CD4-positive, CD25-positive, alpha-beta regulatory T cell (primary cell): ENCODE data around the gene ALDH3A2. TPM values are rescaled to one million over a fixed set of nuclear protein-coding genes. Genes with fewer than 3 reads are reported as not detected.

Experiments
- ATAC-seq, 2 donors: fragments of 150-1000 bp; cut with Tn5 transposase; one replicate each; pipeline ENCODE4 v1.10.0; 2021; ENCODE audit warnings: low read depth in 2 of 2, moderate number of reproducible peaks in 2 of 2, moderate library complexity in 1 of 2
- DNase-seq, 3 donors: peaks; one replicate each; pipeline versions ENCODE4 v3.0.0 to v3.0.0-alpha.2; 2012 to 2022; ENCODE audit warnings: mixed read lengths in 1 of 3
- H3K27ac ChIP-seq: one replicate; pipeline ENCODE4 v1.7.0; 2013; ENCODE audit warnings: mild to moderate bottlenecking, low read length; ENCODE audit not compliant: insufficient read depth, poor library complexity, severe bottlenecking
- H3K27me3 ChIP-seq: one replicate; pipeline ENCODE4 v1.7.0; 2013; ENCODE audit warnings: low read length; ENCODE audit not compliant: control insufficient read depth, insufficient read depth
- H3K36me3 ChIP-seq: one replicate; pipeline ENCODE4 v1.7.0; 2013; ENCODE audit warnings: mild to moderate bottlenecking, low read length, moderate library complexity; ENCODE audit not compliant: control insufficient read depth, insufficient read depth
- H3K4me1 ChIP-seq: 2 replicates; pipeline ENCODE4 v1.7.0; 2013; ENCODE audit warnings: mild to moderate bottlenecking, low read length; ENCODE audit not compliant: insufficient read depth, control insufficient read depth, poor library complexity, severe bottlenecking
- H3K4me3 ChIP-seq: one replicate; pipeline ENCODE4 v1.7.0; 2013; ENCODE audit warnings: low read depth, mild to moderate bottlenecking, low read length, moderate library complexity
- H3K9me3 ChIP-seq, 2 experiments: 1 replicate in 1 of 2; 2 replicates in 1 of 2; pipeline ENCODE4 v1.7.0; 2013; ENCODE audit warnings: low read length in 2 of 2, mild to moderate bottlenecking in 1 of 2, moderate library complexity in 1 of 2; ENCODE audit not compliant: control insufficient read depth in 2 of 2
- H3K27ac Mint-ChIP-seq, 3 donors: one replicate each; pipeline ENCODE4 v1.8.0; 2020 to 2022; ENCODE audit warnings: mild to moderate bottlenecking in 3 of 3, mixed read lengths in 3 of 3, moderate library complexity in 2 of 3
- H3K27me3 Mint-ChIP-seq: one replicate; pipeline ENCODE4 v1.8.0; 2022; ENCODE audit warnings: mild to moderate bottlenecking, mixed read lengths
- H3K36me3 Mint-ChIP-seq: one replicate; pipeline ENCODE4 v1.8.0; 2020; ENCODE audit warnings: mixed read lengths
- H3K4me1 Mint-ChIP-seq, 4 donors: one replicate each; pipeline ENCODE4 v1.8.0; 2020 to 2022; ENCODE audit warnings: mixed read lengths in 4 of 4, mild to moderate bottlenecking in 1 of 4
- H3K4me3 Mint-ChIP-seq, 4 donors: one replicate each; pipeline ENCODE4 v1.8.0; 2020 to 2022; ENCODE audit warnings: mild to moderate bottlenecking in 4 of 4, mixed read lengths in 4 of 4, moderate library complexity in 3 of 4
- H3K9me3 Mint-ChIP-seq, 7 donors: one replicate each; pipeline ENCODE4 v1.8.0; 2020 to 2022; ENCODE audit warnings: mixed read lengths in 7 of 7, mild to moderate bottlenecking in 3 of 7, moderate library complexity in 2 of 7
- polyA plus RNA-seq, 4 donors: library from polyadenylated mRNA; unstranded; fragments of 300-500 nt; fragmentation: Illumina TruSeq; gene quantifications; one replicate each; pipeline ENCODE4 v1.2.3, GENCODE V29; 2021
- total RNA-seq: library from RNA; stranded (reverse); gene quantifications from one replicate; pipeline ENCODE4 v1.2.3, GENCODE V29; 2022

The ALDH3A2 gene
- total and polyA plus RNA-seq, 5 donors from 2014 or later, result 31.7 to 45.9 (median 38.8) TPM

- Histone ChIP-seq H3K27ac (no peak overlapping the region), H3K27me3 (no peaks in the 10 kb centered on the region), H3K4me3 (no peak overlapping the region), H3K36me3 (no peaks in the 10 kb centered on the region), H3K4me1 (peaks cover 12% of the 10 kb centered on the region), H3K9me3 (no peaks in the 10 kb centered on the region)
- Mint-ChIP-seq H3K9me3 (peaks cover 0 to 2% (median 0%) of the 10 kb centered on the region in 7 donors), H3K27me3 (peaks cover 4% of the 10 kb centered on the region), H3K4me1 (peaks cover 0 to 30% (median 14%) of the 10 kb centered on the region in 4 donors), H3K27ac (peak overlapping the region in 1 of 3 donors; percentile 74), H3K4me3 (no peak overlapping the region), H3K36me3 (no peaks in the 10 kb centered on the region)
- ATAC-seq (no peak), DNase-seq (no peak)
Observed at GRCh38 chr17:19719355-19720209, 71.0 kb downstream of the ALDH3A2 start.

- Histone ChIP-seq H3K4me1 (peaks cover 18% of the 10 kb centered on the region), H3K27ac (no peak overlapping the region), H3K27me3 (no peaks in the 10 kb centered on the region), H3K9me3 (no peaks in the 10 kb centered on the region), H3K4me3 (no peak overlapping the region), H3K36me3 (no peaks in the 10 kb centered on the region)
- no peak for ATAC-seq
- no peak for DNase-seq
- H3K36me3 Mint-ChIP-seq, result no peaks in the 10 kb centered on the region
- H3K4me1 Mint-ChIP-seq, result peaks cover 2 to 34% (median 16%) of the 10 kb centered on the region in 4 donors
- peaks cover 4% of the 10 kb centered on the region for H3K27me3 Mint-ChIP-seq
- H3K4me3 Mint-ChIP-seq, result no peak overlapping the region
- peaks cover 0 to 2% (median 0%) of the 10 kb centered on the region in 7 donors for H3K9me3 Mint-ChIP-seq
- peak overlapping the region in 1 of 3 donors; percentile 59 for H3K27ac Mint-ChIP-seq
Observed at GRCh38 chr17:19720210-19720475, 71.6 kb downstream of the ALDH3A2 start.

- H3K27ac Mint-ChIP-seq, result peak overlapping the region in 1 of 3 donors; percentile 67
- Histone ChIP-seq H3K4me1 (peaks cover 18% of the 10 kb centered on the region), H3K27me3 (no peaks in the 10 kb centered on the region), H3K27ac (no peak overlapping the region), H3K36me3 (no peaks in the 10 kb centered on the region), H3K9me3 (no peaks in the 10 kb centered on the region), H3K4me3 (no peak overlapping the region)
- peaks cover 9 to 38% (median 23%) of the 10 kb centered on the region in 4 donors for H3K4me1 Mint-ChIP-seq
- no peak for ATAC-seq
- peaks cover 0 to 2% (median 0%) of the 10 kb centered on the region in 7 donors for H3K9me3 Mint-ChIP-seq
- DNase-seq, result no peak
- H3K27me3 Mint-ChIP-seq, result peaks cover 4% of the 10 kb centered on the region
- peak overlapping the region in 1 of 4 donors; percentile 32 for H3K4me3 Mint-ChIP-seq
- H3K36me3 Mint-ChIP-seq, result no peaks in the 10 kb centered on the region
Observed at GRCh38 chr17:19720631-19721426, 72.3 kb downstream of the ALDH3A2 start.

GRCh38 chr17:19723964-19724363, 75.4 kb downstream of the ALDH3A2 start:
- Histone ChIP-seq H3K36me3 (no peaks in the 10 kb centered on the region), H3K27me3 (no peaks in the 10 kb centered on the region), H3K27ac (peak overlapping the region; percentile 59), H3K4me3 (peak overlapping the region; percentile 15), H3K4me1 (peaks cover 18% of the 10 kb centered on the region), H3K9me3 (no peaks in the 10 kb centered on the region)
- no peaks in the 10 kb centered on the region for H3K36me3 Mint-ChIP-seq
- peaks cover 19 to 53% (median 31%) of the 10 kb centered on the region in 4 donors for H3K4me1 Mint-ChIP-seq
- H3K27me3 Mint-ChIP-seq, result no peaks in the 10 kb centered on the region
- H3K9me3 Mint-ChIP-seq, result peaks cover 0 to 2% (median 0%) of the 10 kb centered on the region in 7 donors
- DNase-seq (no peak), ATAC-seq (peak in 1 of 2 donors; percentile 20)
- peak overlapping the region; percentile 79 to 90 (median 83) for H3K27ac Mint-ChIP-seq
- peak overlapping the region; percentile 37 to 73 (median 71) for H3K4me3 Mint-ChIP-seq

GRCh38 chr17:19724501-19725420, 76.2 kb downstream of the ALDH3A2 start:
- peaks cover 17 to 51% (median 30%) of the 10 kb centered on the region in 4 donors for H3K4me1 Mint-ChIP-seq
- H3K4me3 Mint-ChIP-seq, result peak overlapping the region; percentile 76 to 92 (median 80)
- Histone ChIP-seq H3K27ac (peak overlapping the region; percentile 59), H3K27me3 (no peaks in the 10 kb centered on the region), H3K4me1 (peaks cover 18% of the 10 kb centered on the region), H3K9me3 (no peaks in the 10 kb centered on the region), H3K4me3 (peak overlapping the region; percentile 37), H3K36me3 (no peaks in the 10 kb centered on the region)
- no peaks in the 10 kb centered on the region for H3K36me3 Mint-ChIP-seq
- peaks cover 0 to under 1% (median 0%) of the 10 kb centered on the region in 7 donors for H3K9me3 Mint-ChIP-seq
- ATAC-seq, result peak; percentile 68 to 81
- peak; percentile 11 to 88 (median 37) for DNase-seq
- peak overlapping the region; percentile 56 to 95 (median 90) for H3K27ac Mint-ChIP-seq
- H3K27me3 Mint-ChIP-seq, result no peaks in the 10 kb centered on the region

- H3K9me3 ChIP-seq, result no peaks in the 10 kb centered on the region
- H3K4me1 Mint-ChIP-seq, result peaks cover 17 to 49% (median 30%) of the 10 kb centered on the region in 4 donors
- H3K9me3 Mint-ChIP-seq, result no peaks in the 10 kb centered on the region
- no peaks in the 10 kb centered on the region for H3K36me3 ChIP-seq
- H3K4me1 ChIP-seq, result peaks cover 18% of the 10 kb centered on the region
- ATAC-seq, result no peak
- no peaks in the 10 kb centered on the region for H3K27me3 ChIP-seq
- peak overlapping the region; percentile 0 to 95 (median 90) for H3K27ac Mint-ChIP-seq
- H3K27ac ChIP-seq, result peak overlapping the region; percentile 7
- H3K36me3 Mint-ChIP-seq, result no peaks in the 10 kb centered on the region
- no peaks in the 10 kb centered on the region for H3K27me3 Mint-ChIP-seq
- H3K4me3 Mint-ChIP-seq, result peak overlapping the region; percentile 76 to 92 (median 80)
- DNase-seq, result no peak
- H3K4me3 ChIP-seq, result peak overlapping the region; percentile 37
Observed at GRCh38 chr17:19725486-19725885, 76.9 kb downstream of the ALDH3A2 start.
